PC-9 (cell line): ENCODE measurements around the gene ACACB. TPM values are rescaled to one million over a fixed set of nuclear protein-coding genes. Genes with fewer than 3 reads are reported as not detected.

Experiments used
- BruUV-seq: library from RNA; stranded (reverse); fragments of 400-500 nt; replicated peaks from 2 replicates; lab custom pipeline; 2021; lab: Mats Ljungman, UMichigan
- CTCF ChIA-PET: fragments of 300-600 bp; sonication (Branson Sonifier 250); formaldehyde crosslinking; loops from one replicate; lab custom pipeline; 2022; ENCODE audit warnings: antibody characterized with exemption; lab: Charles Lee
- POLR2A ChIA-PET: fragments of 300-600 bp; sonication (Branson Sonifier 250); formaldehyde crosslinking; loops from one replicate; lab custom pipeline; 2022; ENCODE audit warnings: antibody characterized with exemption; ENCODE audit not compliant: unreplicated experiment; lab: Charles Lee
- DNase-seq, 2 experiments: peaks; one replicate each; pipeline versions ENCODE4 v3.0.0 to v3.0.0-alpha.2; 2015 to 2022; ENCODE audit warnings: mixed read lengths in 1 of 2
- H2AFZ ChIP-seq: fragments of 200-600 bp; sonication (generic); 2 replicates; pipeline ENCODE4 v1.8.1; 2017; ENCODE audit warnings: antibody characterized with exemption
- H3F3A ChIP-seq: fragments of 200-600 bp; sonication (generic); 2 replicates; pipeline ENCODE4 v1.8.1; 2017; ENCODE audit warnings: antibody characterized with exemption, mild to moderate bottlenecking, low read depth; ENCODE audit not compliant: insufficient read depth
- H3K27ac ChIP-seq: fragments of 200-600 bp; sonication (generic); 2 replicates; pipeline ENCODE4 v1.6.1; 2016; ENCODE audit warnings: mixed run types
- H3K27me3 ChIP-seq: fragments of 200-600 bp; sonication (generic); 2 replicates; pipeline ENCODE4 v1.6.1; 2016; ENCODE audit warnings: low read depth, mixed run types; ENCODE audit not compliant: insufficient read depth
- H3K36me3 ChIP-seq: fragments of 200-600 bp; sonication (generic); 2 replicates; pipeline ENCODE4 v1.6.1; 2016; ENCODE audit warnings: low read depth, mixed run types
- H3K4me1 ChIP-seq: fragments of 200-600 bp; sonication (generic); replicated peaks from 2 replicates; pipeline ENCODE4 v1.6.1; 2016; ENCODE audit warnings: mixed run types; ENCODE audit not compliant: insufficient read depth
- H3K4me2 ChIP-seq: fragments of 200-600 bp; sonication (generic); 2 replicates; pipeline ENCODE4 v1.6.1; 2017; ENCODE audit warnings: mixed run types
- H3K4me3 ChIP-seq: fragments of 200-600 bp; sonication (generic); 2 replicates; pipeline ENCODE4 v1.6.1; 2016; ENCODE audit warnings: mixed run types
- H3K79me2 ChIP-seq: fragments of 200-600 bp; sonication (generic); 2 replicates; pipeline ENCODE4 v1.6.1; 2017; ENCODE audit warnings: low read depth, mixed run types
- H3K9me2 ChIP-seq: fragments of 200-600 bp; sonication (generic); 2 replicates; pipeline ENCODE4 v1.8.1; 2017; ENCODE audit warnings: mild to moderate bottlenecking; ENCODE audit not compliant: insufficient read depth
- H3K9me3 ChIP-seq: fragments of 200-600 bp; sonication (generic); 2 replicates; pipeline ENCODE4 v1.8.1; 2016; ENCODE audit warnings: low read depth; ENCODE audit not compliant: insufficient read depth
- H4K20me1 ChIP-seq: fragments of 200-600 bp; sonication (generic); 2 replicates; pipeline ENCODE4 v1.8.1; 2017; ENCODE audit not compliant: insufficient read depth
- CTCF ChIP-seq: fragments of 200-600 bp; sonication (generic); conservative IDR thresholded peaks from 2 replicates; pipeline ENCODE4 v1.6.1; 2017; ENCODE audit warnings: mixed run types, antibody characterized with exemption, mild to moderate bottlenecking, moderate library complexity
- EZH2 ChIP-seq: fragments of 200-600 bp; sonication (generic); IDR thresholded peaks from 2 replicates; pipeline ENCODE4 v1.8.0; 2017; ENCODE audit warnings: antibody characterized with exemption, low read depth
- intact Hi-C: fragments of 100-400 bp; cut with micrococcal nuclease; formaldehyde crosslinking; loops from one replicate; pipeline ENCODE4 v1.10.0; 2022; ENCODE audit not compliant: unreplicated experiment
- total RNA-seq: library from RNA; stranded (reverse); gene quantifications from 2 replicates; pipeline ENCODE4 v1.2.3, GENCODE V29; 2021

The ACACB gene
- total RNA-seq, 1 experiment from 2014 or later, result 13.8 TPM

- POLR2A ChIA-PET, result no interaction called here
- Histone ChIP-seq H3K27ac (no peak overlapping the region), H4K20me1 (no peaks in the 10 kb centered on the region), H2AFZ (no peak overlapping the region), H3K4me2 (no peak overlapping the region), H3K9me3 (no peaks in the 10 kb centered on the region), H3K4me3 (no peak overlapping the region), H3K27me3 (peaks cover 19% of the 10 kb centered on the region), H3K4me1 (no peaks in the 10 kb centered on the region), H3K79me2 (no peaks in the 10 kb centered on the region), H3K36me3 (no peaks in the 10 kb centered on the region), H3K9me2 (no peaks in the 10 kb centered on the region), H3F3A (no peaks in the 10 kb centered on the region)
- DNase-seq, result no peak
- BruUV-seq, result no TSS peak
- CTCF ChIA-PET, result no interaction called here
- TF ChIP-seq CTCF, result no peak
- no peak for TF ChIP-seq EZH2
- intact Hi-C loops, result no loop called here
Measured at GRCh38 chr12:109230193-109230592, 113.8 kb downstream of the ACACB start.

- H3F3A ChIP-seq, result no peaks in the 10 kb centered on the region
- ChIA-PET POLR2A (interaction anchor here (0.6 kb wide), 1 partner anchor 332 kb away, joined by 3 read pairs; no protein-coding TSS in a partner anchor), CTCF (no interaction called here)
- H3K4me1 ChIP-seq, result no peaks in the 10 kb centered on the region
- H3K27me3 ChIP-seq, result peaks cover 27% of the 10 kb centered on the region
- no peaks in the 10 kb centered on the region for H4K20me1 ChIP-seq
- H3K36me3 ChIP-seq, result no peaks in the 10 kb centered on the region
- H3K79me2 ChIP-seq, result no peaks in the 10 kb centered on the region
- no peaks in the 10 kb centered on the region for H3K9me3 ChIP-seq
- H3K4me3 ChIP-seq, result no peak overlapping the region
- H3K27ac ChIP-seq, result no peak overlapping the region
- no peak for TF ChIP-seq EZH2
- no peak for TF ChIP-seq CTCF
- intact Hi-C loops, result no loop called here
- no peak overlapping the region for H3K4me2 ChIP-seq
- no peaks in the 10 kb centered on the region for H3K9me2 ChIP-seq
- BruUV-seq, result no TSS peak
- DNase-seq, result no peak
- no peak overlapping the region for H2AFZ ChIP-seq
Measured at GRCh38 chr12:109232731-109233130, 116.3 kb downstream of the ACACB start.

GRCh38 chr12:109234012-109234411 lies 117.6 kb downstream of the ACACB start:
- Histone ChIP-seq H3K9me3 (no peaks in the 10 kb centered on the region), H2AFZ (no peak overlapping the region), H3K79me2 (no peaks in the 10 kb centered on the region), H3K27me3 (peaks cover 27% of the 10 kb centered on the region), H4K20me1 (no peaks in the 10 kb centered on the region), H3K27ac (no peak overlapping the region), H3K4me3 (no peak overlapping the region), H3K4me2 (no peak overlapping the region), H3F3A (no peaks in the 10 kb centered on the region), H3K36me3 (no peaks in the 10 kb centered on the region), H3K4me1 (no peaks in the 10 kb centered on the region), H3K9me2 (no peaks in the 10 kb centered on the region)
- ChIA-PET CTCF (no interaction called here), POLR2A (no interaction called here)
- BruUV-seq, result no TSS peak
- intact Hi-C loops, result no loop called here
- no peak for TF ChIP-seq CTCF
- TF ChIP-seq EZH2, result no peak
- DNase-seq, result no peak
